IMR-90 (cell line): ENCODE results near the gene TRPV3.

Source experiments
- BHLHE40 ChIP-seq: fragments of 150-350 bp; IDR thresholded peaks from 2 replicates; pipeline ENCODE4 v1.6.1; 2016; ENCODE audit warnings: mild to moderate bottlenecking, low read depth, low read length
- CEBPB ChIP-seq: IDR thresholded peaks from 2 replicates; pipeline ENCODE4 v1.6.1; 2012; ENCODE audit warnings: low read depth, low read length, improper control_type of control experiment
- CHD1 ChIP-seq: IDR thresholded peaks from 2 replicates; pipeline ENCODE4 v1.6.1; 2012; ENCODE audit warnings: low read depth, low read length, improper control_type of control experiment
- MAFK ChIP-seq: IDR thresholded peaks from 2 replicates; pipeline ENCODE4 v1.6.1; 2012; ENCODE audit warnings: low read depth, low read length, improper control_type of control experiment
- MAZ ChIP-seq: IDR thresholded peaks from 2 replicates; pipeline ENCODE4 v1.6.1; 2012; ENCODE audit warnings: low read depth, mild to moderate bottlenecking, low read length, improper control_type of control experiment, moderate library complexity, borderline replicate concordance
- POLR2A ChIP-seq: IDR thresholded peaks from 2 replicates; pipeline ENCODE4 v1.6.1; 2012; ENCODE audit warnings: mild to moderate bottlenecking, low read depth, low read length
- RAD21 ChIP-seq: IDR thresholded peaks from 2 replicates; pipeline ENCODE4 v1.6.1; 2012; ENCODE audit warnings: low read length, improper control_type of control experiment
- RCOR1 ChIP-seq: IDR thresholded peaks from 2 replicates; pipeline ENCODE4 v1.6.1; 2012; ENCODE audit warnings: mild to moderate bottlenecking, low read length, improper control_type of control experiment; ENCODE audit not compliant: insufficient replicate concordance
- RFX5 ChIP-seq: IDR thresholded peaks from 2 replicates; pipeline ENCODE4 v1.8.0; 2012; ENCODE audit warnings: low read depth, mild to moderate bottlenecking, low read length, moderate library complexity
- TF ChIP-seq, protein P1 (sequence below): conservative IDR thresholded peaks from 2 replicates; pipeline ENCODE4 v1.5.1; 2012; ENCODE audit warnings: mild to moderate bottlenecking, low read depth, low read length, improper control_type of control experiment
- TF ChIP-seq, protein P2 (sequence below): fragments of 150-350 bp; IDR thresholded peaks from 2 replicates; pipeline ENCODE4 v1.6.1; 2017; ENCODE audit warnings: mild to moderate bottlenecking, antibody characterized with exemption, low read length, low read depth

DNA sequence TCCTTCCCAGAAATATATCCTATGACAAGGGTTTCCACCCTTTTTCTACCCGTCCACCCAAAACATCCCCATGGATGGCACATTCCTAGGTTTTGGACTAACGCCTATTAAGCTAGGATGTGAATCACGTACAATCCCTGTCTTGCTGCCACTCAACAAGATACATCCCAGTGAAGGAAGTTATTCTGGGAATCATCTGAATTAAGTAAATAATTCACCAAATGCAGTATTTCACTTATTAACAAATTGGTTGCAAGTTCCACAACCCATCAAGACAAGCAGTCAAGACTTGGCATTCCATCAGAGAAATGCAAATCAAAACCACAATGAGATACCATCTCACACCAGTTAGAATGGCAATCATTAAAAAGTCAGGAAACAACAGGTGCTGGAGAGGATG, 49.7 kb downstream of the TRPV3 start:
- TF ChIP-seq, protein P1, sequence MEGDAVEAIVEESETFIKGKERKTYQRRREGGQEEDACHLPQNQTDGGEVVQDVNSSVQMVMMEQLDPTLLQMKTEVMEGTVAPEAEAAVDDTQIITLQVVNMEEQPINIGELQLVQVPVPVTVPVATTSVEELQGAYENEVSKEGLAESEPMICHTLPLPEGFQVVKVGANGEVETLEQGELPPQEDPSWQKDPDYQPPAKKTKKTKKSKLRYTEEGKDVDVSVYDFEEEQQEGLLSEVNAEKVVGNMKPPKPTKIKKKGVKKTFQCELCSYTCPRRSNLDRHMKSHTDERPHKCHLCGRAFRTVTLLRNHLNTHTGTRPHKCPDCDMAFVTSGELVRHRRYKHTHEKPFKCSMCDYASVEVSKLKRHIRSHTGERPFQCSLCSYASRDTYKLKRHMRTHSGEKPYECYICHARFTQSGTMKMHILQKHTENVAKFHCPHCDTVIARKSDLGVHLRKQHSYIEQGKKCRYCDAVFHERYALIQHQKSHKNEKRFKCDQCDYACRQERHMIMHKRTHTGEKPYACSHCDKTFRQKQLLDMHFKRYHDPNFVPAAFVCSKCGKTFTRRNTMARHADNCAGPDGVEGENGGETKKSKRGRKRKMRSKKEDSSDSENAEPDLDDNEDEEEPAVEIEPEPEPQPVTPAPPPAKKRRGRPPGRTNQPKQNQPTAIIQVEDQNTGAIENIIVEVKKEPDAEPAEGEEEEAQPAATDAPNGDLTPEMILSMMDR = no peak
- no peak for TF ChIP-seq CEBPB
- TF ChIP-seq BHLHE40 = no peak
- TF ChIP-seq POLR2A = no peak
- TF ChIP-seq RCOR1 = no peak
- TF ChIP-seq MAZ = no peak
- TF ChIP-seq, protein P2, sequence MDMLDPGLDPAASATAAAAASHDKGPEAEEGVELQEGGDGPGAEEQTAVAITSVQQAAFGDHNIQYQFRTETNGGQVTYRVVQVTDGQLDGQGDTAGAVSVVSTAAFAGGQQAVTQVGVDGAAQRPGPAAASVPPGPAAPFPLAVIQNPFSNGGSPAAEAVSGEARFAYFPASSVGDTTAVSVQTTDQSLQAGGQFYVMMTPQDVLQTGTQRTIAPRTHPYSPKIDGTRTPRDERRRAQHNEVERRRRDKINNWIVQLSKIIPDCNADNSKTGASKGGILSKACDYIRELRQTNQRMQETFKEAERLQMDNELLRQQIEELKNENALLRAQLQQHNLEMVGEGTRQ = no peak
- TF ChIP-seq RAD21 = no peak
- TF ChIP-seq CHD1 = no peak
- TF ChIP-seq RFX5 = no peak
- TF ChIP-seq MAFK = no peak
